ENCODE data around the gene USP3.
A peak's percentile ranks its signal among the peaks of the same experiment; 100 is the strongest.
"Not testable (repeated sequence)": the region's sequence is repeated elsewhere in the genome, so short reads cannot be mapped to it uniquely, and the experiment has no call there.

USP3 gene

GRCh38 chr15:63617147-63617546 lies 112.8 kb downstream of the USP3 start:
- not testable (repeated sequence) for DNase-seq

GRCh38 chr15:63617627-63618026 lies 113.2 kb downstream of the USP3 start:
- DNase-seq = not testable (repeated sequence)

- not testable (repeated sequence) for DNase-seq
These were observed 116.4 kb downstream of the USP3 start for GRCh38 chr15:63620760-63621159.

GRCh38 chr15:63623232-63623969 lies 119.0 kb downstream of the USP3 start:
- DNase-seq = peak; percentile 47

- DNase-seq = no peak
These were observed 122.6 kb downstream of the USP3 start for GRCh38 chr15:63626955-63627354.

- no peak for DNase-seq
These were observed 123.9 kb downstream of the USP3 start for GRCh38 chr15:63628123-63628822.

GRCh38 chr15:63630036-63630751 lies 125.8 kb downstream of the USP3 start:
- DNase-seq = no peak

GRCh38 chr15:63633312-63633711 lies 128.9 kb downstream of the USP3 start:
- DNase-seq = no peak

GRCh38 chr15:63634154-63634553 lies 129.8 kb downstream of the USP3 start:
- no peak for DNase-seq

GRCh38 chr15:63636518-63637061 lies 132.2 kb downstream of the USP3 start:
- DNase-seq = no peak

GRCh38 chr15:63638839-63639238 lies 134.4 kb downstream of the USP3 start:
- no peak for DNase-seq

GRCh38 chr15:63640146-63640545 lies 135.8 kb downstream of the USP3 start:
- DNase-seq = no peak

Data from NCI-H2171 treated with DMSO at 0.1 percent for 48 hours (cell line).